Measurements from ENCODE around the gene EFEMP2.
A peak's percentile ranks its signal among the peaks of the same experiment; 100 is the strongest.

EFEMP2 gene

DNA sequence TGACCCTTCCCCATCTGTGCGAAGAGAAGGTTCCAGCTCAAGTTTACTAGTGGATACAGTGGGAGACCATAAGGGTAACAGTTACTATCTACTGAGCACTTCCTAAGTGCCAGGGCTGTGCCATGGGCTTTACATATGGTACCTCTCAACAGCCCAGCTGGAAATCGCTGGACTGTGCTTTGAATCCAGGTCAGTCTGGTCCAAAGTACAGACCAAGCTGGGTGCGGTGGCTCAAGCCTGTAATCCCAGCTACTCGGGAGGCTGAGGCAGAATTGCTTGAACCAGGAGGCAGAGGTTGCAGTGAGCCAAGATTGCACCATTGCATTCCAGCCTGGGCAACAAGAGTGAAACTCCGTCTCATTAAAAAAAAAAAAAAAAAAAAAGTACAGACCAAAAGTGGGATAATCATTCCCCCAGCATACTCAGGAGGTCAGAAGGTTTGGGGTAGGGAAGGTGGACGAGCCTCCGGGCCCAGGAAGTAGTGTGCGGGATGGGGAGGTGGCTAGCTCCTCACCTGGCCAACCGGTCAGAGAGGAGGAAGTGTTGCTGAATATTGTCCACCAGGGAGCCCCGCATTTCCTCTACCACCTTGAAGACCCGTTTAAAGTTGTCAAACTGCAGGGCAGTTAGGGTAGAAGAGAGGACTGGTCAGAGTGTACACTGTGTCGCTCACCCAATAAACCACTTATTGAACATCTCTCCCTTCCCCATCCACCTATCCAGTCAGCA is 13.4 kb upstream of the EFEMP2 start:
- Mint-ChIP-seq H3K27me3 (no peaks in the 10 kb centered on the region), H3K27ac (peak overlapping the region in 1 of 2 donors; percentile 90), H3K9me3 (no peaks in the 10 kb centered on the region), H3K36me3 (ENCODE audit: insufficient read depth) (peaks cover 37% of the 10 kb centered on the region), H3K4me1 (ENCODE audit: low read depth in 2 of 2) (peaks cover 58 to 60% of the 10 kb centered on the region in 2 donors), H3K4me3 (no peak overlapping the region)
- DNase-seq (no peak), ATAC-seq (replicated peaks) (no peak)

DNA sequence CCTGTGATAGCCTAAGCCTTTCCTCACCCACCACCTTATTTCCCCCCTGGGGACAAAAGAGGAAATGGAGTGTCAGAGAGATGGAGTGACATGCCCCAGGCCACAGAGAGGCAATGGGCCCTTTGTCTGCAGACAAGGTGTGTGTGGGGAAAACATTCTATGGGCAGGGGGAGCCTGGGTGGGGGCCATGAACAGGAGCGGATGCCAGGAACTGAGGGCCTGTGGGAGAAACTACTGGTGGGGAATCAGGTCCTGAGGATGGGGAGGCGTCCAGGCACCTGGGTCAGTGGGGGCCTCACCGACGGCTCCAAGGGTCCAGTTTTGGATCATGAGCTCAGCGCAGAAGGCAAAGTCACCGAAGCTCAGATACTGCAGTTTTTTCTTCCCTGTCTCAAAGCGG is 12.6 kb upstream of the EFEMP2 start:
- Mint-ChIP-seq H3K36me3 (ENCODE audit: insufficient read depth) (peaks cover 41% of the 10 kb centered on the region), H3K27ac (peak overlapping the region; percentile 76 to 87), H3K4me1 (ENCODE audit: low read depth in 2 of 2) (peaks cover 64 to 66% of the 10 kb centered on the region in 2 donors), H3K27me3 (no peaks in the 10 kb centered on the region), H3K9me3 (no peaks in the 10 kb centered on the region), H3K4me3 (no peak overlapping the region)
- no peak for DNase-seq
- no peak for ATAC-seq (replicated peaks)

DNA sequence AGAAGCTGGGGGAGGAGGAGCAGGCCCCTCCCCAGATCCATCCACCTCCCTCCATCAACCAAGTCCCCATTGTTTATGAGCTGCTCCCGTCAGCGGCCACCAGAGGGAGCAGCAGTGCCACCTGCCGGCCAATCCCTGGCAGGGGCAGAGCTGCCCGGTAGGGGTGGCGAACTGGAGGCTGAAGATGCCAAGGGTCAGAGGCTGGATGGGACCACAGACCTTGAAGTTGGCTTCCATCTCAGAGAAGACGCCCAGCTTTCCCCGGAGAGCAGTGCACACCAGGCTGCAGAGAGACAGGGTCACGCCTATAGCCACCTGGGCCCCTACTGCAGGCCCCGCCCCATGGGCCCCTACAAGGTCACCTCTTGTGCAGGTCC is 12.1 kb upstream of the EFEMP2 start:
- peak; percentile 50 for ATAC-seq (replicated peaks)
- H3K4me1 Mint-ChIP-seq (ENCODE audit: low read depth in 2 of 2): peaks cover 62 to 64% of the 10 kb centered on the region in 2 donors
- DNase-seq: peak; percentile 75 to 80 (median 78)
- peaks cover 41% of the 10 kb centered on the region for H3K36me3 Mint-ChIP-seq (ENCODE audit: insufficient read depth)
- peak overlapping the region; percentile 76 to 87 for H3K27ac Mint-ChIP-seq
- H3K9me3 Mint-ChIP-seq: no peaks in the 10 kb centered on the region
- no peak overlapping the region for H3K4me3 Mint-ChIP-seq
- H3K27me3 Mint-ChIP-seq: no peaks in the 10 kb centered on the region

DNA sequence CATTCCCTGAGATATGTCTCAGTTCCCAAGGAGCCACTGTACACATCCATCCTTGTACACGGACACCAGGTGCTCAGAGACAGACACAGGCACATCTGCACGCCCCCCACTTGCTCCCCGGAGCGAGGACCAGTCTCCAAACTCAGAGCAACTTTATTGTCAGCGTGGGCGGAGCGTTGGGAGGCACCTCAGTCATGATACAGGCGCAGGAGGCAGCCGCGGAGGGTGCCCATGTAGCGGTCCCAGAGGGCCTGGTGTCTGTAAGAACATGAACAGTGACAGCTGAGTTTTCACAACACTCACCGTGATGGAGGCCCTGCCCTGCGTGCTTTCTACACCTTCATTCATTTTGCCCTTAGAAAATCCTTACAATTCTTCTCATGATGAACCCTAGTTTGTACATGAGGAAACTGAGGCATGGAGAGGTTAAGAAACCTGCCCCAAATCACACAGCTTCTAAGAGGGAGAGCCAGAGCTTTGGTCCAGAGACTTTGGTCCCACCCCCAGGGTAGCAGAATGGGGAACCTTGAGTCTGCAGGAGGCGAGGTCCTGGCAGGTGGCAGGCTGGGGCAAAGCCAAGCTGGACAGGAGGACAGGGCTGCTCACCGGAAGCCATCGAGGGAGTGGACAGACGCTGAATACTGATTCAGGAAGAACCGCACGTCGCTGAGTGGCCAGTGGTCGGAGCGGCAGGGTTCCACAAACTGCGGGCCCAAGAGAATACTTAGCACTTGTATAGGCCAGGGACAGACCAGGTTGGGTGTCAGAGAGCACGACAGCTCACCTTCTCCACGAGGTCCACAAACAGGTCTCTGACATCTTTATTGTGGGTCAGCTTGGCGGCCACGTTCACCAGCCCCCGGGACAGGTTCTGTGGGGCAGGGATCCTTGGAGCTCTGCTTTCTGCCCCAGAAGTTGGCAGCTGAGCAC is 11.5 kb upstream of the EFEMP2 start:
- Mint-ChIP-seq H3K27me3 (no peaks in the 10 kb centered on the region), H3K36me3 (ENCODE audit: insufficient read depth) (peaks cover 41% of the 10 kb centered on the region), H3K27ac (peak overlapping the region; percentile 76 to 87), H3K4me1 (ENCODE audit: low read depth in 2 of 2) (peaks cover 62 to 63% of the 10 kb centered on the region in 2 donors), H3K9me3 (no peaks in the 10 kb centered on the region), H3K4me3 (no peak overlapping the region)
- ATAC-seq (replicated peaks) (no peak), DNase-seq (no peak)

DNA sequence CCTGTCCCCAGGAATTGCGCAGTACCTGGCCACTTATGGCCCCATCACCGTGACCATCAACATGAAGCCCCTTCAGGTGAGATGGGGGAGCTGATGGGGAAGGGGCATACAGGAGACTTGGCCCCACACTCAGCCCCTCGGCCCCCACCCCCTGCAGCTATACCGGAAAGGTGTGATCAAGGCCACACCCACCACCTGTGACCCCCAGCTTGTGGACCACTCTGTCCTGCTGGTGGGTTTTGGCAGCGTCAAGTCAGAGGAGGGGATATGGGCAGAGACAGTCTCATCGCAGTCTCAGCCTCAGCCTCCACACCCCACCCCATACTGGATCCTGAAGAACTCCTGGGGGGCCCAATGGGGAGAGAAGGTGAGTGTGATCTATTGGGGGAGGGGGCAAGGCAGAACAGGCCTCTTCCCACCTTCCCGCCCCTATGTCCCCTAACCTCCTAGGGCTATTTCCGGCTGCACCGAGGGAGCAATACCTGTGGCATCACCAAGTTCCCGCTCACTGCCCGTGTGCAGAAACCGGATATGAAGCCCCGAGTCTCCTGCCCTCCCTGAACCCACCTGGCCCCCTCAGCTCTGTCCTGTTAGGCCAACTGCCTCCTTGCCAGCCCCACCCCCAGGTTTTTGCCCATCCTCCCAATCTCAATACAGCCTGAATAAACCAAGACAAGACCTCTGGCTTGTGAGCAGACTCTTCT is 10.6 kb upstream of the EFEMP2 start:
- peaks cover 37% of the 10 kb centered on the region for H3K36me3 Mint-ChIP-seq (ENCODE audit: insufficient read depth)
- ATAC-seq (replicated peaks) (no peak), DNase-seq (no peak)
- H3K4me1 Mint-ChIP-seq (ENCODE audit: low read depth in 2 of 2): peaks cover 62 to 64% of the 10 kb centered on the region in 2 donors
- peak overlapping the region in 1 of 2 donors; percentile 31 for H3K27ac Mint-ChIP-seq
- H3K9me3 Mint-ChIP-seq: no peaks in the 10 kb centered on the region
- no peaks in the 10 kb centered on the region for H3K27me3 Mint-ChIP-seq
- no peak overlapping the region for H3K4me3 Mint-ChIP-seq

DNA sequence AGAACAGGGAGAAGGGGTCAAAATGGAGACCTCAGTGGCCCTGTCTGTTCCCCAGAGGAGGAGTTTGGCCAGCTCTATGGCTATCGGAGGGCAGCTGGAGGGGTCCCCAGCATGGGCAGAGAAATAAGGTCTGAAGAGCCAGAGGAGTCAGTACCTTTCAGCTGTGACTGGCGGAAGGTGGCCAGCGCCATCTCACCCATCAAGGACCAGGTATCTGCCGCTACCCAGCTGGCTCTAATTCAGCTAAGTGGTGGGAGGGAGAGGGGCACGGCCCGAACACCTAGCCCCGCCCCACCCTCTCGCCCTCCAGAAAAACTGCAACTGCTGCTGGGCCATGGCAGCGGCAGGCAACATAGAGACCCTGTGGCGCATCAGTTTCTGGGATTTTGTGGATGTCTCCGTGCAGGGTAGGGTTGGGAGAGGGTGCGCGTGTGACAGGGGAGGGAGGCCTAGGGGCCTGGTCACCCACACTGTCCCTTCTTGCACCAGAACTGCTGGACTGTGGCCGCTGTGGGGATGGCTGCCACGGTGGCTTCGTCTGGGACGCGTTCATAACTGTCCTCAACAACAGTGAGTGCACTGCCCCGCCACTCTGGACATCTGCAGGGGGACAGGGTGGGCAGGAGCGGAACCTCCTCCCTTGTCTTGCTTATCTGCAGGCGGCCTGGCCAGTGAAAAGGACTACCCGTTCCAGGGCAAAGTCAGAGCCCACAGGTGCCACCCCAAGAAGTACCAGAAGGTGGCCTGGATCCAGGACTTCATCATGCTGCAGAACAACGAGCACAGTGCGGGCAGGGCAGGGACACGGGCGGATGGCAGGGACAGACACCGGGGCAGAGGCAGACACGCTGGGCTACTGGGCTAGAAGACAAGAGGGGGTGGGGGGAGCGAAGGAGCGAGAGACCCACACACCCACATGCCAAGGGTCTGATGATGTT is 9.8 kb upstream of the EFEMP2 start:
- DNase-seq (no peak), ATAC-seq (replicated peaks) (no peak)
- Mint-ChIP-seq H3K36me3 (ENCODE audit: insufficient read depth) (peaks cover 30% of the 10 kb centered on the region), H3K27ac (peak overlapping the region; percentile 31 to 92), H3K4me1 (ENCODE audit: low read depth in 2 of 2) (peaks cover 60 to 62% of the 10 kb centered on the region in 2 donors), H3K27me3 (no peaks in the 10 kb centered on the region), H3K9me3 (no peaks in the 10 kb centered on the region), H3K4me3 (peak overlapping the region; percentile 53 to 88)

DNA sequence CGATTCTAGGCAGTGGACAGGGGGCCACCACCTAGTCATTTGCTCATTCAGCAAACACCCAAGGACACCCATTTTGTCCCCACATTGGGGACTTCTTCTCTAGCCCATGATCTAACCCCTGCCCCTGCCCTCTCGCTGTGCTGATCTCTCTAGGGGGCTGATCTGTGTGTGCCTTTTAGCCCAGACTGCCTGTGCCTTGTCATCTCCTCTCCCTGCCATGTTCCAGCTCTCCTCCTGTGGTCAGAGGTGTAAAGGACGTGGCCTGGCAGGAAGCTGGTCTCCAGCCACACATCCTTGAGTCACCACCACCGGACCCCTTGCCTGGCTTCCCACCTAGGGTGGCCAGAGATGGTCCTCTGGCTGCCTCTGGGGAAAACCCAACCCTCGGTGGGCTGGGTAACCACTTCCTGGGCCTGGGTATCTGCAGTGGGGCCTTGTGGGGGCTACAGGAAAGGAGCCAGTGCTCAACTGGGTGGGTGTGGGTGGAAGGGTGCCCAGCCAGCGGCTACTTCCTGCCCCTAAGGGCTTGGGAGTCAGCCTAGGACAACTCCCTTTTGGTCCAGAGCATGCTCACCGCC is 8.3 kb upstream of the EFEMP2 start:
- Mint-ChIP-seq H3K9me3 (no peaks in the 10 kb centered on the region), H3K36me3 (ENCODE audit: insufficient read depth) (peaks cover 30% of the 10 kb centered on the region), H3K4me3 (peak overlapping the region; percentile 88 to 90), H3K27me3 (no peaks in the 10 kb centered on the region), H3K4me1 (ENCODE audit: low read depth in 2 of 2) (peaks cover 55 to 57% of the 10 kb centered on the region in 2 donors), H3K27ac (peak overlapping the region; percentile 92)
- DNase-seq (no peak), ATAC-seq (replicated peaks) (peak; percentile 23)

DNA sequence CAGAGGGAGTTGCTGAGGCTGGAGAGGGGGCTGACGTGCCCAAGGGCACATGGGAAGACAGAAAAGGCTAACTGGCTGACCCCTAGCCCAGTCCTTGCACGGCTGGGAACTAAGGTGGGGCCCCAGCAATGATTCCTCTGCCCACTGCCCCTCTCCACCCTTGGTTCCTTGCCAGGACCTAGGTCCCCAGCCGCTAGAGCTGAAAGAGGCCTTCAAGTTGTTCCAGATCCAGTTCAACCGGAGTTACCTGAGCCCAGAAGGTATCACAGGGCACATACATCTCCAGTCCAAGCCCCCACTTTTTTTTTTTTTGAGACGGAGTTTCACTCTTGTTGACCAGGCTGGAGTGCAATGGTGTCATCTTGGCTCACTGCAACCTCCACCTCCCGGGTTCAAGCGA is 7.4 kb upstream of the EFEMP2 start:
- H3K36me3 Mint-ChIP-seq (ENCODE audit: insufficient read depth): peaks cover 28% of the 10 kb centered on the region
- peaks cover 51 to 52% of the 10 kb centered on the region in 2 donors for H3K4me1 Mint-ChIP-seq (ENCODE audit: low read depth in 2 of 2)
- H3K27ac Mint-ChIP-seq: peak overlapping the region; percentile 92
- no peak for DNase-seq
- no peaks in the 10 kb centered on the region for H3K9me3 Mint-ChIP-seq
- ATAC-seq (replicated peaks): no peak
- peak overlapping the region; percentile 88 to 90 for H3K4me3 Mint-ChIP-seq
- no peaks in the 10 kb centered on the region for H3K27me3 Mint-ChIP-seq

DNA sequence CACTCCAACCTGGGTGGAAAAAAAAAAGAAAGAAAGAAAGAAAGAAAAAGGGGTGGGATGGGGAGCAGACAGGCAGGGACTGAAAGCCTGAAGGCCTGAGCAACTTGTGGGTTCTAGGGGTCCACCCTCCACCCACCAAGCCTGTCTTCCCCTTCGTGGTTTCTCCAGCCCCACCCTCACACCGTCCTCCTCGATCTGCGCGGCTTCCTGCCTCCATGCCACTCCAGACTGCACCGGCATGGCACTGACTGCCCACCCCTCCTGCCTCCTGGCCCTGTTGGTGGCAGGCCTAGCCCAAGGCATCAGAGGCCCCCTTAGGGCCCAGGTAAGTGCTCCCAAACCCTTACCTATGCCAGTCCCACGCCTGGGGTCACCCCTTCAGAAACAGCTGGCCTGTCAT is 7.0 kb upstream of the EFEMP2 start, which contains the start of gene CTSW:
TSS of gene CTSW (plus strand) at position 221 of the 400 bp plus-strand sequence. CDS start at position 239, 18 bp downstream.
- H3K4me3 Mint-ChIP-seq: peak within 1 kb of the TSS; percentile 88 to 90
- peaks cover 24% of the 10 kb centered on the region for H3K36me3 Mint-ChIP-seq (ENCODE audit: insufficient read depth)
- H3K9me3 Mint-ChIP-seq: no peaks in the 10 kb centered on the region
- no peaks in the 10 kb centered on the region for H3K27me3 Mint-ChIP-seq
- DNase-seq: peak in 1 of 3 experiments; percentile 57
- peaks cover 47 to 49% of the 10 kb centered on the region in 2 donors for H3K4me1 Mint-ChIP-seq (ENCODE audit: low read depth in 2 of 2)
- peak; percentile 84 for ATAC-seq (replicated peaks)
- peak within 1 kb of the TSS; percentile 92 for H3K27ac Mint-ChIP-seq

DNA sequence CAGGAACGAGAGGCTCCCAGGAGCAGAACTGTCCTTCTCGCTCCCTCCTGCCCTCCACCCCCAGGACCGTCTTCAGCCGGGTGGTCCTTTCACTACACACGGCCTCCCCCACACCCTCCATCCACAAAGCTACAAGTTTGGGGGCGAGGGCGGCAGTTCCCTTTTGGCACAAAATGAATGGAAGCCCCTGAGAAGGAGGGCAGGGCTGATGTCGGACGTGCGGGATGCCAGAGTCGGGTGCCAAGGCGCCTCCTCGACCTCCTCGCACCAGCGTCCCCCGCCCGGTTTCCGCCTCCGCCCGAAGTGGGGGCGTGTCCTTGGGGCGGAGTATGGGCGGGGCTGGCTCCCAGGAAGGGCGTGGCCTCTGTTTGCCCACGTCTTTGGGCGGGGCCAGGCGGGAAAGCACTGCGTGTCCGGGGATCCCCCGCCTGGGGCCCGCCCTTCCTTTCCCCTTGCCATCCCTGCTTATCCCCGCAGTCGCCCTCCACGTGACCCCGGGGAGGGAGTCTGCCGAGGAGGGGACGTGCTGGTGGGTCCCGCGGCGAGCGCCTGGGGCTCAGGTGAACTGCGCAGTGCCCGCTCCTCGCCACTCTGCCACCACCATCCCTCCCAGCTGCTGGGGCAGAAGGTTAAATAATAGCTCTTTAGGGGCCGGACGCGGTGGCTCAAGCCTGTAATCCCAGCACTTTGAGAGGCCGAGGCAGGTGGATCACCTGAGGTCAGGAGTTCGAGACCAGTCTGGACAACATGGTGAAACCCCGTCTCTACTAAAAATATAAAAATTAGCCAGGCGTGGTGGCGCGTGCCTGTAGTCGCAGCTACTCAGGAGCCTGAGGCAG is 937 bp upstream of the EFEMP2 start:
- H3K9me3 Mint-ChIP-seq: no peaks in the 10 kb centered on the region
- H3K36me3 Mint-ChIP-seq (ENCODE audit: insufficient read depth): peaks cover 5% of the 10 kb centered on the region
- ATAC-seq (replicated peaks) (peak; percentile 92), DNase-seq (peak; percentile 98 to 100 (median 99))
- peak overlapping the region; percentile 91 to 97 for H3K4me3 Mint-ChIP-seq
- H3K4me1 Mint-ChIP-seq (ENCODE audit: low read depth in 2 of 2): peaks cover 23 to 25% of the 10 kb centered on the region in 2 donors
- no peaks in the 10 kb centered on the region for H3K27me3 Mint-ChIP-seq
- peak overlapping the region; percentile 93 to 96 for H3K27ac Mint-ChIP-seq

DNA sequence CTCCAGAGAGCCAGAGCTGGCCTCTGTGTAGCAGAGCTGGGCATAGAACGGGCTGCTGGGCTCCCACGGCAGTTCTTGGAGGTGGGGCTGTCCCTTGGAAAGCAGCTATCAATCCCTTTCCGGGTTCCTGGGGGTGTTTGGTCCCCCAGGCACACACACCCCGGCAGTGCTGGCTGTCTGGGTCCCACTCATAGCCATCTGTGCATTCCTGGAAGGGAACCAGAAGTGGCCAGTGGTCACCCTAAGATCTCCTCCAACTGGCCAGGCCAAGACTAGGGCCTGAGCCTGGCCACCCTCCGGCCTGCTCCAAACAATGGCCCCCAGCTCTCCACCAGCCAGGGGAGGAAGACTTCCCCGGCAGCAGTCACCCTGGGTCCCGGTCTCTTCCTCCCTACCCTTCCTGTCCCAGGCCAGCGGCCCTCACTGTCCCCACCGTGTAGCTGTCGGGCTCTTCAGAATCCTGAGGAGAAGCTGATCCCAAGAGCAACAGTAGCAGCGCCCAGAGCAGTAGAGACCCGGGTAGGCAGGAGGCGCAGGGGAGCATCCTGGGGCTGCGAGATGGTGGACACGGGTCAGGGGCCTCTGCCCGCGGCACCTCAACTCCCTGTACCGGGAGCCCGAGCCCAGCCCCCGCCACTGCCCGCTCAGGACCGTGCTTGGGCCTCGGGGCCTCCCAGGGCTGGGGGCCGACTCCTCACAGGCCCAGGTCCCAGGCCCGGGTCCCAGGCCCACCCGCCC is 620 bp downstream of the EFEMP2 start:
- Mint-ChIP-seq H3K4me3 (peak overlapping the region; percentile 40 to 50), H3K36me3 (ENCODE audit: insufficient read depth) (peaks cover 5% of the 10 kb centered on the region), H3K9me3 (no peaks in the 10 kb centered on the region), H3K27me3 (no peaks in the 10 kb centered on the region), H3K4me1 (ENCODE audit: low read depth in 2 of 2) (peaks cover 18 to 20% of the 10 kb centered on the region in 2 donors), H3K27ac (peak overlapping the region in 1 of 2 donors; percentile 60)
- no peak for DNase-seq
- no peak for ATAC-seq (replicated peaks)
